Measurements from ENCODE around the gene MAD2L1. TPM values are rescaled to one million over a fixed set of nuclear protein-coding genes. Genes with fewer than 3 reads are reported as not detected.
"Not testable (repeated sequence)": the region's sequence is repeated elsewhere in the genome, so short reads cannot be mapped to it uniquely, and the experiment has no call there.

The MAD2L1 gene
- total RNA-seq, 3 donors from 2014 or later (not counting 1 experiment from before 2014, with no cell fraction given) = 1.5 to 4.1 (median 2.6) TPM

GRCh38 chr4:120064887-120065286, 1.8 kb downstream of the MAD2L1 start:
- Histone ChIP-seq H3K9me3 (ENCODE audit: control insufficient read depth, insufficient read depth, low read length) (no peaks in the 10 kb centered on the region), H3K36me3 (ENCODE audit: control insufficient read depth, insufficient read depth, low read length) (peaks cover under 1% of the 10 kb centered on the region), H3K4me1 (ENCODE audit: control insufficient read depth, insufficient read depth, low read length) (peaks cover 12% of the 10 kb centered on the region), H3K27ac (ENCODE audit: low read length) (no peak overlapping the region), H3K27me3 (ENCODE audit: control insufficient read depth, insufficient read depth, low read length) (no peaks in the 10 kb centered on the region), H3K4me3 (ENCODE audit: low read length) (no peak overlapping the region)
- no peaks in the 10 kb centered on the region for H3K36me3 Mint-ChIP-seq
- peak overlapping the region; percentile 53 for H3K4me3 Mint-ChIP-seq
- 64% methylated on average over 2 of the region's 5 CpGs for WGBS (ENCODE audit: insufficient coverage)
- ATAC-seq (no peak), DNase-seq (no peak)
- no peaks in the 10 kb centered on the region for H3K27me3 Mint-ChIP-seq (ENCODE audit: low read depth in 2 of 2)
- intact Hi-C loops (cut with micrococcal nuclease) = no loop called here
- H3K4me1 Mint-ChIP-seq = peaks cover 23 to 24% of the 10 kb centered on the region in 2 donors
- no peak for TF ChIP-seq CTCF (IDR thresholded peaks at IDR 0.05)
- peak overlapping the region in 1 of 2 donors; percentile 40 for H3K27ac Mint-ChIP-seq
- no peaks in the 10 kb centered on the region for H3K9me3 Mint-ChIP-seq

GRCh38 chr4:120063711-120064110, 2.9 kb downstream of the MAD2L1 start:
- H3K27ac ChIP-seq (ENCODE audit: low read length); H3K27me3 ChIP-seq (ENCODE audit: control insufficient read depth, insufficient read depth, low read length); H3K9me3 ChIP-seq (ENCODE audit: control insufficient read depth, insufficient read depth, low read length); ATAC-seq; H3K36me3 Mint-ChIP-seq; intact Hi-C loops (cut with micrococcal nuclease); H3K9me3 Mint-ChIP-seq; H3K4me3 Mint-ChIP-seq; H3K4me3 ChIP-seq (ENCODE audit: low read length); DNase-seq; H3K27me3 Mint-ChIP-seq (ENCODE audit: low read depth in 2 of 2); H3K27ac Mint-ChIP-seq; H3K36me3 ChIP-seq (ENCODE audit: control insufficient read depth, insufficient read depth, low read length): not testable (repeated sequence)
- peaks cover 12% of the 10 kb centered on the region for H3K4me1 ChIP-seq (ENCODE audit: control insufficient read depth, insufficient read depth, low read length)
- peaks cover 23 to 24% of the 10 kb centered on the region in 2 donors for H3K4me1 Mint-ChIP-seq
- WGBS (ENCODE audit: insufficient coverage) = 96% methylated on average over 9 of the region's 9 CpGs

GRCh38 chr4:120062663-120063195, 3.9 kb downstream of the MAD2L1 start:
- Histone ChIP-seq H3K36me3 (ENCODE audit: control insufficient read depth, insufficient read depth, low read length) (peaks cover 4% of the 10 kb centered on the region), H3K27me3 (ENCODE audit: control insufficient read depth, insufficient read depth, low read length) (no peaks in the 10 kb centered on the region), H3K4me1 (ENCODE audit: control insufficient read depth, insufficient read depth, low read length) (peaks cover 8% of the 10 kb centered on the region), H3K27ac (ENCODE audit: low read length) (no peak overlapping the region), H3K9me3 (ENCODE audit: control insufficient read depth, insufficient read depth, low read length) (no peaks in the 10 kb centered on the region), H3K4me3 (ENCODE audit: low read length) (no peak overlapping the region)
- no peak overlapping the region for H3K27ac Mint-ChIP-seq
- no peaks in the 10 kb centered on the region for H3K9me3 Mint-ChIP-seq
- no peaks in the 10 kb centered on the region for H3K27me3 Mint-ChIP-seq (ENCODE audit: low read depth in 2 of 2)
- intact Hi-C loops (cut with micrococcal nuclease) = no loop called here
- 82% methylated on average over 5 of the region's 5 CpGs for WGBS (ENCODE audit: insufficient coverage)
- H3K4me3 Mint-ChIP-seq = no peak overlapping the region
- peaks cover 17 to 19% of the 10 kb centered on the region in 2 donors for H3K4me1 Mint-ChIP-seq
- no peak for TF ChIP-seq CTCF (IDR thresholded peaks at IDR 0.05)
- H3K36me3 Mint-ChIP-seq = no peaks in the 10 kb centered on the region
- DNase-seq (no peak), ATAC-seq (no peak)

DNA sequence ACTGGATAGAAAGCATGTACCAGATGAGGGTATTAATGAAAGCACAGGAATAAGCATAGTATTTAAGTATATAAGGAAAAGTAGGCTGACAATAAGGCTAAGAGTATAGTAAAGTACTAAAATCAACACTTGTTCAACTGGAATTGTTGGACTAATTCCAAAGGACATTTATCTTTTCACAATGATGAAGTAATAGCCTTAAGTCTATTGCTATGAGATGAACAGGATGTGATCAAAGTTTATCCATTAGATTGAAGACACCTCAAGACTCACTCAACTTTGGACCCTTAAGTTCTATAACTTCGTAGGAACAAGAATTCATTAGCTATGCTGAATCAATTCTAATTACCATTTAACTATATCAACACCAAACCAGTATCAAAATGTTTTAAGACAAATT, 7.6 kb downstream of the MAD2L1 start:
- Mint-ChIP-seq H3K27me3 (ENCODE audit: low read depth in 2 of 2) (no peaks in the 10 kb centered on the region), H3K4me1 (no peaks in the 10 kb centered on the region), H3K4me3 (no peak overlapping the region), H3K9me3 (no peaks in the 10 kb centered on the region), H3K27ac (no peak overlapping the region), H3K36me3 (no peaks in the 10 kb centered on the region)
- Histone ChIP-seq H3K4me3 (ENCODE audit: low read length) (no peak overlapping the region), H3K4me1 (ENCODE audit: control insufficient read depth, insufficient read depth, low read length) (no peaks in the 10 kb centered on the region), H3K36me3 (ENCODE audit: control insufficient read depth, insufficient read depth, low read length) (peaks cover 4% of the 10 kb centered on the region), H3K27me3 (ENCODE audit: control insufficient read depth, insufficient read depth, low read length) (no peaks in the 10 kb centered on the region), H3K9me3 (ENCODE audit: control insufficient read depth, insufficient read depth, low read length) (no peaks in the 10 kb centered on the region), H3K27ac (ENCODE audit: low read length) (no peak overlapping the region)
- whole genome bisulfite sequencing (ENCODE audit: insufficient coverage) = 86% methylated on average over 1 of the region's 1 CpG
- intact Hi-C loops (cut with micrococcal nuclease) = loop anchor here (10.0 kb wide), 1 partner anchor 1014 kb away; no protein-coding TSS in a partner anchor
- TF ChIP-seq CTCF (IDR thresholded peaks at IDR 0.05) = no peak
- ATAC-seq (no peak), DNase-seq (no peak)
